ENCODE measurements around the gene RAP1A.

The RAP1A gene

GRCh38 chr1:111733183-111733991 is 113.8 kb downstream of the RAP1A start:
- Histone ChIP-seq H3K4me3 (ENCODE audit: low read depth, low read length) (no peak overlapping the region), H3K36me3 (peaks cover 27% of the 10 kb centered on the region), H3K27me3 (ENCODE audit: insufficient read depth, low read depth, severe bottlenecking) (no peaks in the 10 kb centered on the region), H3K27ac (no peak overlapping the region), H3K9me3 (ENCODE audit: severe bottlenecking) (no peaks in the 10 kb centered on the region)
- no peak for DNase-seq
- TF ChIP-seq, protein P1, sequence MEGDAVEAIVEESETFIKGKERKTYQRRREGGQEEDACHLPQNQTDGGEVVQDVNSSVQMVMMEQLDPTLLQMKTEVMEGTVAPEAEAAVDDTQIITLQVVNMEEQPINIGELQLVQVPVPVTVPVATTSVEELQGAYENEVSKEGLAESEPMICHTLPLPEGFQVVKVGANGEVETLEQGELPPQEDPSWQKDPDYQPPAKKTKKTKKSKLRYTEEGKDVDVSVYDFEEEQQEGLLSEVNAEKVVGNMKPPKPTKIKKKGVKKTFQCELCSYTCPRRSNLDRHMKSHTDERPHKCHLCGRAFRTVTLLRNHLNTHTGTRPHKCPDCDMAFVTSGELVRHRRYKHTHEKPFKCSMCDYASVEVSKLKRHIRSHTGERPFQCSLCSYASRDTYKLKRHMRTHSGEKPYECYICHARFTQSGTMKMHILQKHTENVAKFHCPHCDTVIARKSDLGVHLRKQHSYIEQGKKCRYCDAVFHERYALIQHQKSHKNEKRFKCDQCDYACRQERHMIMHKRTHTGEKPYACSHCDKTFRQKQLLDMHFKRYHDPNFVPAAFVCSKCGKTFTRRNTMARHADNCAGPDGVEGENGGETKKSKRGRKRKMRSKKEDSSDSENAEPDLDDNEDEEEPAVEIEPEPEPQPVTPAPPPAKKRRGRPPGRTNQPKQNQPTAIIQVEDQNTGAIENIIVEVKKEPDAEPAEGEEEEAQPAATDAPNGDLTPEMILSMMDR (IDR thresholded peaks at IDR 0.05; ENCODE audit: low read depth, low read length): no peak

GRCh38 chr1:111733992-111734341 is 114.4 kb downstream of the RAP1A start:
- H3K36me3 ChIP-seq: peaks cover 27% of the 10 kb centered on the region
- TF ChIP-seq, protein P1 (IDR thresholded peaks at IDR 0.05; ENCODE audit: low read depth, low read length): no peak
- H3K27me3 ChIP-seq (ENCODE audit: insufficient read depth, low read depth, severe bottlenecking): no peaks in the 10 kb centered on the region
- DNase-seq: no peak
- H3K27ac ChIP-seq: no peak overlapping the region
- no peaks in the 10 kb centered on the region for H3K9me3 ChIP-seq (ENCODE audit: severe bottlenecking)
- H3K4me3 ChIP-seq (ENCODE audit: low read depth, low read length): no peak overlapping the region

- Histone ChIP-seq H3K36me3 (peaks cover 27% of the 10 kb centered on the region), H3K27me3 (ENCODE audit: insufficient read depth, low read depth, severe bottlenecking) (no peaks in the 10 kb centered on the region), H3K27ac (no peak overlapping the region), H3K4me3 (ENCODE audit: low read depth, low read length) (no peak overlapping the region), H3K9me3 (ENCODE audit: severe bottlenecking) (no peaks in the 10 kb centered on the region)
- no peak for DNase-seq
- TF ChIP-seq, protein P1 (IDR thresholded peaks at IDR 0.05; ENCODE audit: low read depth, low read length): no peak
Observed at GRCh38 chr1:111734426-111734825, 114.8 kb downstream of the RAP1A start.

DNA sequence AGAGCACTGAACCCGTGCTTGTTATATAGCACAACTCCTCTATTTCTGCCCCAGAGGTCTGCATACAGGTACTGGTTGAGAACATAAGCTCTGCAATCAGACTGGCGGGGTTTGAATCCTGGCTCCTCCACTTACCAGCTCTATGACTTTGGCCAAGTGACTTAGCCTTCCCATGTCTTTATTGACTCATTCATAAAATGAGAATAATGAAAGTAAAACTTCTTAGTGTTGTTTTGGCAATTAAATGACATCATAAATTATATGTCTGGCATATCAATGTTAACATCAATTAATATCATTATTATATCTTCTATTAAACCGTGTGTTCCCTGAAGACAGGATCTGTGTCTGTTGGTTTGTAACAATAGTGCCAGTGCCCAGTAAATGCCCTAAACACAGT is 115.3 kb downstream of the RAP1A start:
- TF ChIP-seq, protein P1 (IDR thresholded peaks at IDR 0.05; ENCODE audit: low read depth, low read length): no peak
- H3K27me3 ChIP-seq (ENCODE audit: insufficient read depth, low read depth, severe bottlenecking): no peaks in the 10 kb centered on the region
- H3K27ac ChIP-seq: no peak overlapping the region
- peaks cover 27% of the 10 kb centered on the region for H3K36me3 ChIP-seq
- H3K4me3 ChIP-seq (ENCODE audit: low read depth, low read length): no peak overlapping the region
- no peak for DNase-seq
- no peaks in the 10 kb centered on the region for H3K9me3 ChIP-seq (ENCODE audit: severe bottlenecking)

DNA sequence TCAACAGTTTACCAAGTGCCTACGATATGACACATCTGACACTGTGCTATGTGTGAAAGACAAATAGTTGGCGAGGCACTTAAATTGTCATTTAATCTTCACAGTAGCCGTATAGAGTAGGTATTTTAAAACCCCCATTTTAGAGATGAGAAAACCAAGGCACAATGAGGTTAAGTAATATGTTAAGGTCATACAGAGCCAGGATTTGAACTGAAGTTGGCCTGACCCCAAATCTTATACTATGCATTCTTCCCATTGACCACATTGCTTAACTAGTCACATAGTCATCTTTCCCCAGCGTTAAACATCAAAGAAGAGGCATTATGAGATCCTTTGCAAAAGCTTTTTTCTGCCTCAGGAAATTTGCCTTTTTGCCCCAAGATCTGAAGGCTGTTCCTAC is 115.7 kb downstream of the RAP1A start:
- Histone ChIP-seq H3K9me3 (ENCODE audit: severe bottlenecking) (no peaks in the 10 kb centered on the region), H3K27me3 (ENCODE audit: insufficient read depth, low read depth, severe bottlenecking) (no peaks in the 10 kb centered on the region), H3K27ac (no peak overlapping the region), H3K4me3 (ENCODE audit: low read depth, low read length) (no peak overlapping the region), H3K36me3 (peaks cover 27% of the 10 kb centered on the region)
- DNase-seq: no peak
- TF ChIP-seq, protein P1 (IDR thresholded peaks at IDR 0.05; ENCODE audit: low read depth, low read length): no peak
